ENCODE measurements around the gene SCARF2. TPM values are rescaled to one million over a fixed set of nuclear protein-coding genes. Genes with fewer than 3 reads are reported as not detected.
A peak's percentile ranks its signal among the peaks of the same experiment; 100 is the strongest.

Gene SCARF2
- total RNA-seq, 1 experiment from 2014 or later: 0.18 TPM

- DNase-seq (ENCODE audit: low spot score): no peak
Measured at GRCh38 chr22:20440637-20441591, 3.3 kb upstream of the SCARF2 start.

GRCh38 chr22:20439928-20440575, 2.4 kb upstream of the SCARF2 start:
- no peak for DNase-seq (ENCODE audit: low spot score)

- DNase-seq (ENCODE audit: low spot score): no peak
Measured at GRCh38 chr22:20439556-20439927, 1.9 kb upstream of the SCARF2 start.

DNA sequence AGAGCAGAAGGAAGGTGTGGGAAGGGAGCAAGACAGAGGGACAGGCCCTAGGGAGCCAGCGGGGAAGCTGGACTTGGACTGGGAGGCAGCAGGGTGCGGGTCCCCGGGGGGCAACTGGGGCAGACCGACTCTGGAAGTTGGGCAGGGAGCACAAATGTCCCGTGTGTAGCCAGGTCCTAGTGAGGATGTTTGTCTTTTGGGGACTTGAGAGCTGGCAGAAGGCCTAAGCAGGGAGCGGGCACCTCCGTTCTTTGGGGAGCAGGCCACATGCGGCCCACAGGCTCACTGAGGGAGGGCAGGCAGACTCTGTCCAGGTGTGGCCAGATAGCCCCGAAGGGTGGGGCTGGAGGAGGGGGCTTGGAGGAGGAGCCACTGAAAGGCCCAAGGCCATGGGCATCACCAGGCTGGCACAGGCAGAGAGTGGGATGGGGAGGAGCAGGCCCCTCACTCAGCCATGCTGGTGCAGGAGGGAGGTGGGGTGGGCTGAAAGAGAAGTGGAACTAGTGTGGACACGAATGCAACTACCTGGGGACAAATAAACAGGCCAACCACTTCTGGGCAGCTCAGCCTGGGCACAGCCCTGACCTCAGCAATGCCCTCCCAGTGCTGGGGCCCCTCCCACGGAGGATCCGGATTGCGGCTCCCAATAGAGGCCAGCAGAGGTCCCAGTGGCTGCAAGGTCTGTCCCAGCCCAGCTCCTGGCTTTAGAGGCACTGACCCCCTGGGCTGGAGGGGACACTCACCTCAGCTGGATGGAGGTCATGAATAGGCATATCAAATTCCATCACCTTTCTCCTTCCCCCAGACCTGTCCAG, 1.3 kb upstream of the SCARF2 start:
- DNase-seq (ENCODE audit: low spot score): no peak

- no peak for DNase-seq (ENCODE audit: low spot score)
Measured at GRCh38 chr22:20438427-20438677, 727 bp upstream of the SCARF2 start.

- DNase-seq (ENCODE audit: low spot score): no peak
Measured at GRCh38 chr22:20436768-20437612, 635 bp downstream of the SCARF2 start.

DNA sequence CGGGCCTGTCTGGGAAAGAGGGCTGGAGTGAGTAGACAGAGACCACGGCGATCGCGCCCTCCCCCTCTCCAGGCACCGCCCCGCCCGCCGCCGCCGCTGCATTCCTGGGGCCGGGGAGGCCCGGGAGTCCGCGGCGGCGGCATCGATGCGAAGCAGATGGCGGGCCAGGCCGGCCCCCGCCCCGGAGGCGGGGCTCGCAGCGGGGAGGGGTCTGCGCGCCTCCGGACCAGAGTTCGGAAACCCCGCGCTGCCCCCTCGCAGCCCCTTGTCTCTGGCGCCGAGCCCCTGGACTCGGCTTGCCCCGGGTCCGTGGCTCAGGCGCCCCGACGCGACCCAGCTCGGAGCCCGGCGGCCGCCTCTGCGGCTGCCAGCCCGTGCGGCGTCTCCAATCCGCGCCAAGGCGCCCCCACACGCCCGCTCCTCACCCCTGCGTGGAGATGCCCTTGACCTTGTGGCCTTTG, 1.3 kb downstream of the SCARF2 start:
- no peak for DNase-seq (ENCODE audit: low spot score)

DNA sequence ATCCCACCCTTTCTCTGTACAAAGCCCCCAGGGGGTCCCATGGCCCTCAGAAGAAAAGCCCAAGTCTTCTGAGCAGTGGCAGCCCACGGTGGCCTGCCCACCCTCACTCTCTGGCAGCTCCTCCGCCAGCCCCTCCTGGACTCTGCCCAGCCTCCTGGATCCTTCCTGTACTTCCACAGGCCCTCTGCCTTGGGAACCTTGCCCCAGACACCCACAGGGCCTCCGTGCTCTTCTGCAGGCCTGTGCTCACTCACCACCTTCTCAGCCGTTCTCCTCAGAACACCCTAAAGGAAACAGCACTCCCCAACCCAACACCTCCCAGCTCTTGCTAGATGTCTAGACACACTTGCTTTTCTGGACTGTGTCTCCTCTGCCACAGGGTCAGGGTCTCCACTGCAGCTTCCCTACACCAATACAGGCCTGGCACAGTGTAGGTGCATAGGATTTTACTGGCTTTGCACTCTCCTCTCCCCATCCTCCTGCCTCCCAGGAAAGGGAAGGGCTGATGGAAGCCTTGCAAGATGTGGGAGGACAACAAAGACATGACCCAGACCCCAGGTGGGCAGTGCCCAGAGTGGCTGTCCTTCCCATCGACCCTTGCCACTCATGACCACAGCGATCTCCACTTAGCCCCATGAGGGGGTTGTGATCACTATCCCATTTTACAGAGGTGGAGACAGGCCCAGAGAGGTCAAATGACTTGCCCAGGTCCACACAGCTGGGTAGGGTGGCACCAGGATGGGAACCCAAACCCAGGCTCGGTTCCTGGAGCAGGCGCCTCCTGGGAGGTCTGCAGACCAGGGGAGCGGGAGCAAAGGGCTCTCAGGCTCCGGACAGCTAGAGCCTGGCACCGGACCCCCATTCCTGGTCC, 2.0 kb downstream of the SCARF2 start:
- DNase-seq (ENCODE audit: low spot score): no peak

GRCh38 chr22:20434773-20435172, 2.9 kb downstream of the SCARF2 start:
- no peak for DNase-seq (ENCODE audit: low spot score)

DNA sequence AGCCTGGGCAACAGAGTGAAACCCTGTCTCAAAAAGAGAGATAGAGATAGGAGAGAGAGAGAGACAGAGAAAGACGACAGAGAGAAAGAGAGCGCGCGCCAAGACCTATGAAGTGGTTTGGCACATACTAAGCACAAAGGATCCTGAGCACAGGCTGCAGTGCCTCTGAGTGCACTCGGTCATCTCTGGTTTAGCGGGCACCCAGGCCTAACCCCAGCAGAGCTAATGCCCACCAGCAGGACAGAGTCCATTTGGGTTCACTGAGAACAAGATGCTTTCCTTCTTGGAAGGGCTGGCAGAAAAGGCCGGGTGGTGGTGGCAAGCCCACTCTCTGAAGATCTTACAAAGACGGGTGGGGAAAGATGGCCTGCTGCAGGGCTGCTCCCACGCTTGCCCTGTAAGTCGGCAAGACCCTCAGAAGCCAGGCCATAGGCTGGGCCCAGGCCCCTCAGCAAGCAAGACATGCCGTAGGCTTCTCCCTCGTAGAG, 3.3 kb downstream of the SCARF2 start:
- no peak for DNase-seq (ENCODE audit: low spot score)

GRCh38 chr22:20433686-20434241, 3.9 kb downstream of the SCARF2 start:
- no peak for DNase-seq (ENCODE audit: low spot score)

- no peak for DNase-seq (ENCODE audit: low spot score)
Measured at GRCh38 chr22:20433191-20433590, 4.4 kb downstream of the SCARF2 start.

DNA sequence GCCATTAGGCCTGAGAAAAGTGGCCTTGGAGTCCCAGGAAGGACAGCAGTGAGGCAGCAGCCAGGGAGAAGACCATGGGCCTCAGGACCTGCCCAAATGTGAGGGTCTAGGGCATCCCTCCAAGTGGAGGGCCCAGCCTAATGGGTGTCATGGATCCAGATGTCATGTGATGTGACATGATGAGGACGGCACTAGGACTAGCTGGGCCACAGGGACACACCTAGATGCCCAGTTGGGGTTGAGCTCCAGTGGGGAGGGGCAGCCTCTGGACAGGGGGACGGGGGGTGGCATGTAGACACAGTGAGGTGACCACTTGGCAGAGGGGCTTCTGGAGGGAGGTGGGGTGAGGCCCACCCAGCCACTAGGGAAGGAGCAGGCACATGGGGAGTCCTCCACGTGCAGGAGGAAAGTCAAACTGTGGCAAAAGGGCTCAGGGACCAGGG, 5.4 kb downstream of the SCARF2 start:
- DNase-seq (ENCODE audit: low spot score): no peak

GRCh38 chr22:20431511-20432192, 6.0 kb downstream of the SCARF2 start:
- no peak for DNase-seq (ENCODE audit: low spot score)

- peak; percentile 72 for DNase-seq (ENCODE audit: low spot score)
Measured at GRCh38 chr22:20430720-20431510, 6.7 kb downstream of the SCARF2 start.

- DNase-seq (ENCODE audit: low spot score): no peak
Measured at GRCh38 chr22:20430101-20430719, 7.4 kb downstream of the SCARF2 start.

GRCh38 chr22:20429254-20430100, 8.1 kb downstream of the SCARF2 start:
- peak; percentile 66 for DNase-seq (ENCODE audit: low spot score)
